SW 1271 (cell line): ENCODE data around the gene SLC22A4.
A peak's percentile ranks its signal among the peaks of the same experiment; 100 is the strongest.

ENCODE experiments used
- DNase-seq, 2 experiments: peaks; one replicate each; lab custom pipeline; 2025; lab: John Stamatoyannopoulos, UW

SLC22A4 gene

DNA sequence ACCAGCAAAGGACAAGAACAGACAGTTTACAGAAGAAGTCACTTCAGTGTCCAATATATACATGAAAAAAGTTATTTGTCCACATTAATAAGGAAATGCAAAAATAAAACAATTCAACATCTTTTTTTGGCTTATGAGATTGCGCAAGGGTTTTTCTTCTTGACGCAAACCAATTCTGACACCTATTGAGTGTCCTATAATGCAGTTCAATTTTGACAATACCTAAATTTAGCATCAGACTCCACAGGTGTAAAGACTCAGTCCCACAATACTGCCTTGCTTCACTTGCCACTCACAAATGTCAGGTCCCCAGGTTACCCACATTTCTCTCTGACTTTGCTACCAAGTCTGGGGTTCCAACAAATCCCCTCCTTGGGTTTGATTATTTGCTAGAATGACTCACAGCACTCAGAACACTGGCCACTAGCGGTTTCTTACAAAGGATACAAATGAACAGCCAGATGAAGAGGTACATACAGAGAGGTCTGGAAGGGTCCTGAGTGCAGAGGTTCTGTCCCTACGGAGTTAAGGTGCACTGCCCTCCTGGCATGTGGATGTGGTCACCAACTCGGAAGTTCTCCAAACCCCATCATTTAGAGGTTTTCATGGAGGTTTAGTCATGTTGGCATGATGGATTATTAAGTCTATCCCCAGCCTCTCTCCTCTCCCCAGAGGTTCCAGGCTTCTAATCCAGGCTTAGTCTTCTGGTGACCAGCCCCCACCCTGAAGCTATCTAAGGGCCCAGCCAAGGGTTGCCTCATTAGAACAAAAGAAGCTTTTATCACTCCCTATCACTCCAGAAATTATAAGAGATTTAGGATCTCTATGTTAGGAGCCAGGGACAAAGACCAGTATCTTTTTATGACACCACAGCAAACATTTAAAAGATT, 48.3 kb downstream of the SLC22A4 start:
- DNase-seq, result no peak

- DNase-seq, result no peak
These were observed 50.8 kb downstream of the SLC22A4 start for GRCh38 chr5:132344775-132345514.

DNA sequence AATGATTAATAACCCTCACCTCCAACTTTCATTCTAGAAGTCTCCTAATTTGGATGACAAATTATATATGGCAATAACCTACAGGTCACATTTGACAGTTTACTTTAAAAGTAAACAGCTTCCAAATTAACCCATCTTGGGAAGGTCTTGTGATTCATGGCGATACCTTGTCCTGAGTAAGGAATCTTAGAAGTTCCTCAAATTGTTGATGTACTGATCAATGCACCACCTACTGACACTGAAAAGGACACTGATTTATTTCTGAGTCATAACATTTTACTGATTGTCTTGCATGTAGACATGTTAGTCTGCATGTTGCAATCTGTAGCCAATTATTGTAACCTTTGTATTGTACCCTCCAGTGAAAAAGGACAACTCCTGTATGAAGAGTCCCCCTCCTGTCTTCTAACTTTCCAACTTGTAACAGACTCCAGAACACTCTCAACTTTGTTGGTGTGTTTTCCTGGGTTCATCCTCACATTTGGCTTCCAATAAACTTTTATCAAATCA, 59.3 kb downstream of the SLC22A4 start:
- no peak for DNase-seq

DNA sequence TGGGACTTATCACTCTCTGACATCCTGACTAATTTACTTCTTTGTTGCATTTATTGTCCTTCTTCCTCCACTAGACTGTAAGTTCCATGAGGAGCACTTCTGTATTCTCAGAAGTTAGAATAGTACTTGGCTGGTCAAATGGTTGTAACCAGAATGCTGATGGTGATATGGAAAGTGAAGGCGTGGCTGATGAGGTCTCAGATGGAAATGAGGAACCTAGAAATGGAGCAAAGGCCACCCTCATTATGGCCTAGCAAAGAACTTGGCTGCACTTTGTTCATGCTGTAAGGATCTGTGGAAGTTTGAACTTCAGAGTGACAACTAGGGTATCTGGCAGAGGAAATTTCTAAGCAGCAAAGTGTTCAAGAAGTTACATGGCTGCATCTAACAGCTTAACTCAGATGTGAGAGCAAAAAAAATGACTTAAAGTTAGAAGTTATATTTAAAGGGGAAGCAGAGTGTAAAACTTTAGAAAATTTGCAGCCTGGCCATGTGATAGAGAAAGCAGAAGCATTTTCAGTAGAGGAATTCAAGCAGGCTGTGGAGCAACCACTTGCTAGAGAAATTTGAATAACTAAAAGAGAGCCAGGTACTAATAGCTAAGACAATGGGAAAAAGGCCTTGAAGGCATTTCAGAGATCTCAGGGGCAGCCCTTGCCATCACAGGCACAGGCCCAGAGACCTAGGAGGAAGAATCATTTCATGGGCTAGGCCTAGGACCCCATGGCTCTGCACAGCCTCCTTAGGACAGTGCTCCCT, 60.4 kb downstream of the SLC22A4 start:
- DNase-seq, result no peak

DNA sequence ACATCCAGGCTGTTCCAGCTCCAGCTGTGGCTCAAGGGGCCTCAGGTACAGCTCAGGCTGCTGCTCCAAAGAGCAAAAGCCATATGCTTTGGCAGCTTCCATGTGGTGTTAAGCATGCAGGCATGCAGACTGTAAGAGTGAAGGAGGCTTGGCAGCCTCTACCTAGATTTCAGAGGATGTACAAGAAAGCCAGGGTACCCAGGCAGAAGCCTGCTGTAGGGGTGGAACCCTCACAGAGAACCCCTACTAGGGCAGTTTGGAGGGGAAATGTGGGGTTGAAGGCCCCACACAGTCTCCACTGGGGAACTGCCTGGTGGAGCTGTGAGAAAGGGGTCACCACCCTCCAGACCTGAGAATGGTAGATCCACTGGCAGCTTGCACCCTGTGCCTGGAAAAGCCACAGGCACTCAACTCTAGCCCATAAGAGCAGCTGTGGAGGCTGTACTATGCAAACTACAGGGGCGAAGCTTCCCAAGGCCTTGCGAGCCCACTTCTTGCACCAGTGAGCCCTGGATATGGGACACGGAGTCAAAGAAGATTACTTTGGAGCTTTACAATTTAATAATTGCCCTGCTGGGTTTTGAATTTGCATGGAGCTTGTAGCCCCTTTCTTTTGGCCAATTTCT, 61.1 kb downstream of the SLC22A4 start:
- no peak for DNase-seq

DNA sequence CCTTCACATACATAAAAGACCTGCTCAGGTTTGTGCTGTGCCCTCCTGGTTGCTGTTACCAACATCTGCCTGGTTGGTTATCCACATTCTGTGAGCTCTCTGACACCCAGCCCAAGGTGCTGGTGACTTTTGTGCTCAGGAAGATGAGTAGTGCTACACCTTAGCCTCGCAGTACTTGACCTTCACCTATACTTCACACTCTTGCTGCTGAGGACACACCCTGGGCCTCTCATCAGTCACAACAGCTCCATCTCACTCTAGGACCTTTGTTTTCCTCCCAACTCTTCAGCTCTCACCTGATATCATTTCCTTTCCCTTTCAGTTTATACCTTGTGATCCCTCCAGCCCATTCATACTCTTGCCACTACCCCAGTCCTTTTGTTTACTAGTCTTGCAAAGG, 64.6 kb downstream of the SLC22A4 start:
- DNase-seq, result no peak

DNA sequence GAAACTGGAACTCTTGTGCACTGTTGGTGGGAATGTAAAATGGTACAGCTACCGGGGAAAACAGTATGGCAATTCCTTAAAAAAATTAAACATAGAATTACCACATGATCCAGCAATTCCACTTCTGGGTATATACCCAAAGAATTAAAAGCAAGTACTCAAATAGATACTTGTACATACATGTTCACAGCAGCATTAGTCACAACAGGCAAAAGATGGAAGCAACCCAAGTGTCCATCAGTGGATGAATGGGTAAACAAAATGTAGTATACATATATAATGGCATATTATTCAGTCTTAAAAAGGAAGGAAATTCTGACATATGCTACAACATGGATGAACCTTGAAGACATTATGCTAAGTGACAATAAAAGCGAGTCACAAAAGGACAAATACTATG, 67.9 kb downstream of the SLC22A4 start:
- no peak for DNase-seq

- DNase-seq, result peak in 1 of 2 experiments; percentile 43
These were observed 69.4 kb downstream of the SLC22A4 start for GRCh38 chr5:132363431-132364112.

DNA sequence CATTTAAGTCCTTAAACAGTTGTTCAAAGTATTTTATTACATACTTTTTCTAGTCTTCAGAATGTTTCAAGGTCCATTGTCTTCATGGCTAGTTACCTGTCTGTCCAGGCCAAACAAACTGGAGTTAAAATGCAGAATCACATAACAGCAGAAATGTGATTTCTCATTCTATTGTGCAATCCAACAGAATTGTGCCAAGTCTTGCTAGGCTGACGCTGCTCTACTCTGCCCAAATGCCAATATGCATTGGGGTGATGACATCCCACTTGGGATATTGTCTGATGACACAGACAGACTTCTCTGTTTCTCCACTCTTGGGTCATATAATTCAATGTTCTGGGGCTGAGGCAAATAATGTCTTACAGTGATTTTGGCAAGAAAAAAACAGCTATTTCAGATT, 70.1 kb downstream of the SLC22A4 start:
- no peak for DNase-seq

DNA sequence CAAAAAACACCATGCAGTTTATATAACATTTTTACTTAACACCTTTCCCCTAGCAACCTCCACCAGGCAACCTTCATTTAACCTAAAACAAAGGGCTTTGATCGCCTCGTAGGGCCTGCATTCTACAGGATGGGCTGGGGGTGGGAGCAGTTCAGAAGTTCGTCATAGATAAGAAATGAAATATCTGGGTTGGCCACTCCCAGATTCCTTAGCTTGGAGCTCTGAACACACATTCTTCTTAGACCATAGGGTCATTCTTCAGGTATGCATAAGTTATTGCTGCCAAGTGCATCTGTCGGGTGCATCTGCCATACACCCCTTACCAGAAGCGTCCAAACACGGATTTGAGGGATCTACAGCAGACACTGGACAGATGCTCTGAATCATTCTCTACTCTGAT, 71.0 kb downstream of the SLC22A4 start:
- peak; percentile 40 to 43 for DNase-seq

- DNase-seq, result no peak
These were observed 74.0 kb downstream of the SLC22A4 start for GRCh38 chr5:132368186-132368585.

- no peak for DNase-seq
These were observed 74.8 kb downstream of the SLC22A4 start for GRCh38 chr5:132369007-132369473.

DNA sequence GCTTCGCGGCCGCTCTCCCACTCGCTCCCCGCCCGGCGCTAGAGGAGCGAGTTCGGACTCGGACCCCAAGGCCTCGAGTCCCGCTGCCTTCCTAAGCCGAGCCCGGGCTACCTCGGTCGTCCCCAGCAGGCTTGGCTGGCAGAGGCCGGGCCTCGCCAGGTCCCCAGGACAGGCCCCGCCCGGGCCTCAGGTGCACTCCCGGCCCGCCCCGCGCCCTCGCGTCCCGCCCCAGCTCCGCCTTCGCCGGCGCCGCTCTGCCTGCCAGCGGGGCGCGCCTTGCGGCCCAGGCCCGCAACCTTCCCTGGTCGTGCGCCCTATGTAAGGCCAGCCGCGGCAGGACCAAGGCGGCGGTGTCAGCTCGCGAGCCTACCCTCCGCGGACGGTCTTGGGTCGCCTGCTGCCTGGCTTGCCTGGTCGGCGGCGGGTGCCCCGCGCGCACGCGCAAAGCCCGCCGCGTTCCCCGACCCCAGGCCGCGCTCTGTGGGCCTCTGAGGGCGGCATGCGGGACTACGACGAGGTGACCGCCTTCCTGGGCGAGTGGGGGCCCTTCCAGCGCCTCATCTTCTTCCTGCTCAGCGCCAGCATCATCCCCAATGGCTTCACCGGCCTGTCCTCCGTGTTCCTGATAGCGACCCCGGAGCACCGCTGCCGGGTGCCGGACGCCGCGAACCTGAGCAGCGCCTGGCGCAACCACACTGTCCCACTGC, 75.4 kb downstream of the SLC22A4 start, which contains the start of gene SLC22A5:
Gene SLC22A5 (plus strand): TSS at position 237 of the 707 bp plus-strand sequence. CDS start 263 bp downstream, at position 500.
- peak; percentile 41 to 76 for DNase-seq

DNA sequence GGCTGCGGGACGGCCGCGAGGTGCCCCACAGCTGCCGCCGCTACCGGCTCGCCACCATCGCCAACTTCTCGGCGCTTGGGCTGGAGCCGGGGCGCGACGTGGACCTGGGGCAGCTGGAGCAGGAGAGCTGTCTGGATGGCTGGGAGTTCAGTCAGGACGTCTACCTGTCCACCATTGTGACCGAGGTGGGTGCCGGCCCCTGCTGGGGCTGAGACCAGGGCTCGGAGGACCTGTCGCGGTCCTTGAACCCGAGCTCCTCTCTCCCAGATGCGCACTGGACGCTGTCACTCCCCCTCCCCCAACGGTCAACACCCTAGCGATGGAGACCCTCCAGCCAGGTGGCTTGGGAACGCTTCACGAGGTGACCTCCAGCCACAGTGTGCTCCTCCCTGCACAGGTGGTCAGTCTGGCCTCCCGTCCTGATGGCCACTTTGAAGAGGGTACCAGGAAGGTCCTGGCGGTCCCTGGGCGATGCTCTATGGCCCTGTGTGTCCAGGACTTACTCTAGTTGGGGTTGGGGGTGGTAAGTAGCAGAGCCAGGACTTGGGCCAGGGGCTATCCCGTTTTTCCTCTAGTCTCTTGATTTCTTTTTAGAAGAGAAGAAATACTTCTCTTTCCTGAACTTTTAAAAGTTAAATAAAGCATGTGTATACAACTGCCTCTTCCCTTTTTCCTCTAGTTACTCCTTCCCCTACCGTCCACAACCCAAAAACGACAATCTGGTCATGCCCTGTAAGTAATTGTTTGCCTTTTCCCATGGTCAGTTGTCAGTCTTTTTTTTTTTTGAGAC, 76.2 kb downstream of the SLC22A4 start:
- no peak for DNase-seq

DNA sequence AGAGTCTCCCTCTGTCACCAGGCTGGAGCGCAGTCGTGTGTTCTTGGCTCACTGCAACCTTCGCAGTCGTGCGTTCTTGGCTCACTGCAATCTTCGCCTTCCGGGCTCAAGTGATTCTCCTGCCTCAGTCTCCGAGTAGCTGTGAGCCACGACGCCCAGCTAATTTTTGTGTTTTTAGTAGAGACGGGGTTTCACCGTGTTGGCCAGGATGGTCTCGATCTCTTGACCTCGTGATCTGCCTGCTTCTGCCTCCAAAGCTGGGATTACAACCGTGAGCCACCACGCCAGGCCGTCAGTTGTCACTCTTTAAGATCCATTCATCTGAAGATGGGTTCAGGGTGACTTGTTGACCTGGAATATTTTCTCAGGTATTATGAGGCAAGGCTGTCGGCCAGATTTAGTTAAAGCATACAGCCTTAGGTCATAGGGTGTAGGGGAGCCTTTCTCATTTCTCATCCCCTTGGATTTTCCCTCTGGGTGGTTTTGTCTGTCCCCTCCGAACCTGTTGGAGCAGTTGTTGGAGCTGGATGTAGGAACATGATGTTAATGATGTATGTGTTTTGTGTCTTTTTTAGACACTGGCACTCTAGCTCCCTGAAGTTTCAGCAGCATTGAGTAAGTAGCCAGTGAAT, 76.9 kb downstream of the SLC22A4 start:
- no peak for DNase-seq

DNA sequence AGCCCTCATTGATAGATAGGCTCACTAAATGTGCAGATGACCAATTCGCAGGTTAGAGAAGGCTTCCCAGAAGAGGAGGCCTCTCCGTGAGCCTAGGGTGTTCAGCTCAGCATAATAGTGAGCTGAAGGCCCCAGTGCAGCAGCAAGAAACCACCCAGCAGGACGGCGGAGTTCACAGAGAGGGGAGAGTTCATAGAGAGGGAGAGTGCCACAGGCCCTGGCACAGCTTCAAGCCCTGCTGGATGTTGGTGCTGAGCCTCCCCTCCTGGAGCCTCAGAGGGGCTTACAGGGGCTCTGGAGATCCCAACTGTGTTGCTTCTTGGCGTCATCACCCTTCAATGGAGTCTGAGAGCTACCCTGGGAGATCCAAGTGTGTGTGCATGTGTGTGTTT, 77.4 kb downstream of the SLC22A4 start:
- DNase-seq, result no peak

GRCh38 chr5:132372127-132372526, 77.9 kb downstream of the SLC22A4 start:
- peak in 1 of 2 experiments; percentile 9 for DNase-seq

DNA sequence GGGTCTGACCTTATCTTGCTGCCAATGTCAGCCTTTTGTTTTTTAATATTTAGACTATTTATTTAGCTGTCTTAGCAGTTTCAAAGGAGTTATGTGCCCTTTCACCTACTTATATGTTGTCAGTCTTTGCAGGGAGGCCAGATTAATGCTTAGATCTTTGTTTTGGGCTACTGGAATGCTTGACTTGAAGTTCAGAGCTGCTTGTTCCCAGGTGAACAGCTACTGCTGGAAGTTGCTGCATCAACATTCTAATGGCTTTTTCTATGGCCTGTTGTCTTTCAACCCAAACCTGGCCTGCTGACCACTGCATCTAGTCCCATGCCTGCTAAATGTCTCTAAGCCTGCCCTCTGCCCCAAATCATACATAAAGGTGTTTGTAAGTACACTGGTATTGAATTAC, 78.3 kb downstream of the SLC22A4 start:
- no peak for DNase-seq

GRCh38 chr5:132375957-132376356, 81.8 kb downstream of the SLC22A4 start:
- DNase-seq, result no peak
